H1 (cell line): ENCODE data around the gene RTN4. TPM values are rescaled to one million over a fixed set of nuclear protein-coding genes. Genes with fewer than 3 reads are reported as not detected.
A peak's percentile ranks its signal among the peaks of the same experiment; 100 is the strongest.

Experiments
- CTCF ChIA-PET: fragments of 300-600 bp; sonication (Branson Sonifier 250); formaldehyde crosslinking; loops from one replicate; lab custom pipeline; 2021; ENCODE audit not compliant: partially characterized antibody; lab: Charles Lee
- POLR2A ChIA-PET: fragments of 300-600 bp; sonication (Branson Sonifier 250); formaldehyde crosslinking; loops from one replicate; lab custom pipeline; 2021; ENCODE audit warnings: inconsistent platforms; ENCODE audit not compliant: partially characterized antibody; lab: Charles Lee
- DNase-seq, 2 experiments: peaks; one replicate each; pipeline versions ENCODE4 v3.0.0 to v3.0.0-alpha.2; 2010 to 2022; ENCODE audit warnings: low spot score in 2 of 2, low read depth in 1 of 2, mixed read lengths in 1 of 2
- FAIRE-seq: peaks from 2 replicates; lab custom pipeline; 2011; peaks lifted over from hg19 to GRCh38; lab: Jason Lieb, UNC
- H2AFZ ChIP-seq: 2 replicates; pipeline ENCODE4 v1.8.1; 2012; ENCODE audit warnings: low read length, inconsistent platforms
- H2AK5ac ChIP-seq: 2 replicates; pipeline ENCODE4 v1.6.1; 2013; ENCODE audit warnings: low read depth, low read length
- H2BK120ac ChIP-seq: replicated peaks from 2 replicates; pipeline ENCODE3; 2013; ENCODE audit warnings: low read depth, low read length, inconsistent platforms
- H2BK12ac ChIP-seq: 2 replicates; pipeline ENCODE4 v1.6.1; 2013; ENCODE audit warnings: low read depth, low read length
- H2BK15ac ChIP-seq: 2 replicates; pipeline ENCODE4 v1.6.1; 2013; ENCODE audit warnings: low read length
- H2BK20ac ChIP-seq: 2 replicates; pipeline ENCODE4 v1.6.1; 2013; ENCODE audit warnings: low read length
- H2BK5ac ChIP-seq: 2 replicates; pipeline ENCODE4 v1.6.1; 2013; ENCODE audit warnings: low read depth, low read length
- H3K14ac ChIP-seq: 2 replicates; pipeline ENCODE4 v1.6.1; 2013; ENCODE audit warnings: inconsistent platforms; ENCODE audit not compliant: insufficient read length
- H3K18ac ChIP-seq: 2 replicates; pipeline ENCODE4 v1.6.1; 2013; ENCODE audit warnings: low read length; ENCODE audit errors: extremely low read depth
- H3K23ac ChIP-seq: 2 replicates; pipeline ENCODE4 v1.6.1; 2013; ENCODE audit warnings: inconsistent platforms; ENCODE audit not compliant: insufficient read length
- H3K23me2 ChIP-seq: 2 replicates; pipeline ENCODE4 v1.6.1; 2013; ENCODE audit warnings: low read depth, low read length
- H3K27ac ChIP-seq: 2 replicates; pipeline ENCODE4 v1.6.1; 2011; ENCODE audit warnings: low read depth, low read length, inconsistent platforms
- H3K27me3 ChIP-seq, 4 experiments: replicated peaks in 1 of 4; 1 replicate in 1 of 4; 2 replicates in 3 of 4; pipeline versions ENCODE4 v1.6.1 to v1.8.1; 2011 to 2013; ENCODE audit warnings: low read length in 3 of 4, mild to moderate bottlenecking in 3 of 4, inconsistent platforms in 2 of 4, mixed read lengths in 2 of 4, moderate library complexity in 1 of 4; ENCODE audit not compliant: control insufficient read depth in 3 of 4, insufficient read depth in 3 of 4; ENCODE audit errors: extremely low read depth in 1 of 4
- H3K36me3 ChIP-seq, 4 experiments: 2 replicates each; pipeline versions ENCODE4 v1.6.1 to v1.8.1; 2011 to 2013; ENCODE audit warnings: mild to moderate bottlenecking in 4 of 4, low read length in 3 of 4, moderate library complexity in 2 of 4, control low read depth in 1 of 4, inconsistent platforms in 1 of 4; ENCODE audit not compliant: insufficient read depth in 4 of 4, control insufficient read depth in 2 of 4
- H3K4ac ChIP-seq: replicated peaks from 2 replicates; pipeline ENCODE3; 2013; ENCODE audit warnings: low read length, low read depth, mixed read lengths, inconsistent platforms; ENCODE audit not compliant: insufficient read length
- H3K4me1 ChIP-seq, 4 experiments: replicated peaks in 1 of 4; 1 replicate in 1 of 4; 2 replicates in 3 of 4; pipeline versions ENCODE4 v1.6.1 to v1.8.1; 2011 to 2013; ENCODE audit warnings: low read length in 3 of 4, inconsistent platforms in 2 of 4, mixed read lengths in 1 of 4; ENCODE audit not compliant: insufficient read depth in 4 of 4, control insufficient read depth in 3 of 4
- H3K4me2 ChIP-seq, 2 experiments: 2 replicates each; pipeline versions ENCODE4 v1.6.1 to v1.8.1; 2011 to 2013; ENCODE audit warnings: low read depth in 2 of 2, low read length in 2 of 2, control low read depth in 1 of 2, inconsistent platforms in 1 of 2, mild to moderate bottlenecking in 1 of 2; ENCODE audit not compliant: insufficient read depth in 1 of 2
- H3K4me3 ChIP-seq, 4 experiments: fragments of 200-600, 300-600 bp in 1 of 4; sonication (generic), shearing (Covaris generic), sonication (Bioruptor Twin) in 1 of 4; 2 replicates each; pipeline versions ENCODE4 v1.5.1 to v1.8.1; 2011 to 2016; ENCODE audit warnings: low read length in 4 of 4, low read depth in 3 of 4, control low read depth in 2 of 4, inconsistent platforms in 2 of 4, mild to moderate bottlenecking in 2 of 4, mixed read lengths in 1 of 4, moderate library complexity in 1 of 4; ENCODE audit not compliant: insufficient read depth in 2 of 4; ENCODE audit errors: extremely low read depth in 1 of 4
- H3K56ac ChIP-seq: replicated peaks from 2 replicates; pipeline ENCODE3; 2013; ENCODE audit warnings: low read depth, mild to moderate bottlenecking, mixed read lengths, low read length, inconsistent platforms; ENCODE audit not compliant: insufficient read length
- H3K79me1 ChIP-seq: 2 replicates; pipeline ENCODE4 v1.6.1; 2013; ENCODE audit warnings: low read depth, low read length, control low read depth
- H3K79me2 ChIP-seq, 2 experiments: 2 replicates each; pipeline versions ENCODE4 v1.6.1 to v1.8.1; 2012 to 2013; ENCODE audit warnings: low read length in 2 of 2, mild to moderate bottlenecking in 2 of 2, inconsistent platforms in 1 of 2; ENCODE audit not compliant: insufficient read depth in 2 of 2, control insufficient read depth in 1 of 2
- H3K9ac ChIP-seq, 4 experiments: replicated peaks in 1 of 4; 1 replicate in 1 of 4; 2 replicates in 3 of 4; pipeline versions ENCODE4 v1.6.1 to v1.8.1; 2011 to 2013; ENCODE audit warnings: low read depth in 3 of 4, low read length in 3 of 4, control low read depth in 2 of 4, mild to moderate bottlenecking in 2 of 4, moderate library complexity in 2 of 4, inconsistent platforms in 1 of 4; ENCODE audit errors: extremely low read depth in 1 of 4
- H3K9me3 ChIP-seq, 2 experiments: 2 replicates each; pipeline versions ENCODE4 v1.6.1 to v1.8.1; 2012 to 2013; ENCODE audit warnings: mild to moderate bottlenecking in 2 of 2, moderate library complexity in 2 of 2, control low read depth in 1 of 2, inconsistent platforms in 1 of 2, low read depth in 1 of 2, low read length in 1 of 2, mixed read lengths in 1 of 2; ENCODE audit not compliant: insufficient read depth in 2 of 2
- H4K20me1 ChIP-seq, 2 experiments: replicated peaks in 1 of 2; 2 replicates each; pipeline versions ENCODE3 to v1.8.1; 2011 to 2013; ENCODE audit warnings: inconsistent platforms in 2 of 2, low read length in 2 of 2, mild to moderate bottlenecking in 1 of 2; ENCODE audit not compliant: insufficient read depth in 2 of 2, control insufficient read depth in 1 of 2
- H4K5ac ChIP-seq: 2 replicates; pipeline ENCODE4 v1.6.1; 2013; ENCODE audit warnings: low read length, low read depth, mixed read lengths, inconsistent platforms; ENCODE audit not compliant: insufficient read length
- H4K8ac ChIP-seq: 2 replicates; pipeline ENCODE4 v1.8.0; 2013; ENCODE audit warnings: mild to moderate bottlenecking, moderate library complexity, low read length, inconsistent platforms; ENCODE audit not compliant: insufficient read depth; ENCODE audit errors: extremely low read depth
- H4K91ac ChIP-seq: replicated peaks from 2 replicates; pipeline ENCODE3; 2013; ENCODE audit warnings: low read length, mixed read lengths, inconsistent platforms; ENCODE audit not compliant: insufficient read length
- MAFK ChIP-seq: IDR thresholded peaks from 2 replicates; pipeline ENCODE4 v1.6.1; 2012; ENCODE audit warnings: low read depth, mild to moderate bottlenecking, improper control_type of control experiment, low read length
- YY1 ChIP-seq: IDR thresholded peaks from 2 replicates; pipeline ENCODE4 v1.6.1; 2011; ENCODE audit warnings: low read depth, mild to moderate bottlenecking, low read length
- WGBS, 2 experiments: shearing (Covaris generic) in 1 of 2; methylation state at CpG; one replicate each; pipeline versions ENCODE4 v1.1.6 to v1.1.7; 2013 to 2015; ENCODE audit warnings: low lambda C conversion rate in 2 of 2, mixed read lengths in 2 of 2, inconsistent platforms in 1 of 2, low coverage in 1 of 2, missing lambda C conversion rate in 1 of 2; ENCODE audit not compliant: insufficient replicate concordance in 2 of 2, insufficient coverage in 1 of 2, insufficient read length in 1 of 2; ENCODE audit errors: extremely low coverage in 1 of 2, missing lambda C conversion rate in 1 of 2; 5-methylcytosine and 5-hydroxymethylcytosine counted together
- polyA plus RNA-seq, 7 experiments: library from polyadenylated mRNA; depleted of rRNA in 3 of 7; stranded (reverse) in 5 of 7; unstranded in 2 of 7; fragments of >200 nt in 5 of 7; fragments of 200-250 nt in 2 of 7; gene quantifications; 1 replicate in 5 of 7; 2 replicates in 1 of 7; 4 replicates in 1 of 7; pipeline versions ENCODE4 v1.2.1 to v1.2.3, GENCODE V29; 2011 to 2013; ENCODE audit warnings: missing spikeins in 2 of 7, mixed read lengths in 2 of 7
- total RNA-seq: library from RNA; stranded (reverse); fragmentation: NEBNext Ultra II Directional; extraction: Animal tissue kit (Norgen Biotek cat#: 25700); gene quantifications from 2 replicates; pipeline ENCODE4 v1.2.1, GENCODE V29; 2021

Gene RTN4
- total and polyA plus RNA-seq, 2 of the 8 experiments (the other 6 are each of a cell fraction or from before 2014, with no cell fraction given), result 179 to 242 TPM

GRCh38 chr2:54950811-54951210 lies 99.4 kb downstream of the RTN4 start:
- WGBS, 2 experiments, result 76% methylated on average over 3 of the region's 3 CpGs; no CpG with 5 or more reads in 1 of the 2 experiments
- ChIA-PET CTCF (interaction anchor here (0.6 to 1.1 kb wide), 3 partner anchors 19 to 110 kb away, joined by 3 to 4 read pairs (median 4); no protein-coding TSS in a partner anchor), POLR2A (interaction anchor here (0.6 kb wide), 1 partner anchor 42 kb away, joined by 3 read pairs; no protein-coding TSS in a partner anchor)

More at GRCh38 chr2:54950811-54951210, 99.4 kb downstream of the RTN4 start:
- Histone ChIP-seq H3K4ac (no peak overlapping the region), H4K20me1 (peaks cover 0 to 2% of the 10 kb centered on the region in 2 experiments), H3K4me1 (peaks cover 0 to 5% (median 0%) of the 10 kb centered on the region in 4 experiments; a peak in 2 of 7 replicates), H3K9ac (no peak overlapping the region), H3K23me2 (no peaks in the 10 kb centered on the region), H2BK120ac (no peak overlapping the region), H4K8ac (no peak overlapping the region), H4K5ac (no peak overlapping the region), H3K14ac (no peak overlapping the region), H2AK5ac (no peak overlapping the region), H2BK15ac (no peak overlapping the region), H3K36me3 (no peaks in the 10 kb centered on the region), H2AFZ (no peak overlapping the region), H4K91ac (no peak overlapping the region), H3K4me3 (no peak overlapping the region), H3K18ac (no peak overlapping the region), H3K4me2 (no peak overlapping the region), H3K23ac (no peak overlapping the region), H3K56ac (no peak overlapping the region), H2BK20ac (no peak overlapping the region), H3K79me2 (no peaks in the 10 kb centered on the region), H3K9me3 (no peaks in the 10 kb centered on the region), H3K27me3 (no peaks in the 10 kb centered on the region; a peak in 1 of 7 replicates), H2BK12ac (0 out of 2 replicates have a peak overlapping the region, but pooled peaks have one; percentile 23), H3K27ac (no peak overlapping the region), H2BK5ac (no peak overlapping the region), H3K79me1 (no peaks in the 10 kb centered on the region)
- no peak for TF ChIP-seq MAFK
- TF ChIP-seq YY1, result peak; percentile 53; the same call in 1 of the 2 replicates
- FAIRE-seq (no peak), DNase-seq (no peak)
